ENCODE data around the gene HARBI1.

HARBI1 gene

GRCh38 chr11:46609386-46609785 lies 7.6 kb downstream of the HARBI1 start:
- Histone ChIP-seq H3K4me3 (ENCODE audit: low read depth, low read length) (no peak overlapping the region), H3K23ac (ENCODE audit: low read length) (no peak overlapping the region), H4K12ac (ENCODE audit: low read depth, low read length) (no peak overlapping the region)

DNA sequence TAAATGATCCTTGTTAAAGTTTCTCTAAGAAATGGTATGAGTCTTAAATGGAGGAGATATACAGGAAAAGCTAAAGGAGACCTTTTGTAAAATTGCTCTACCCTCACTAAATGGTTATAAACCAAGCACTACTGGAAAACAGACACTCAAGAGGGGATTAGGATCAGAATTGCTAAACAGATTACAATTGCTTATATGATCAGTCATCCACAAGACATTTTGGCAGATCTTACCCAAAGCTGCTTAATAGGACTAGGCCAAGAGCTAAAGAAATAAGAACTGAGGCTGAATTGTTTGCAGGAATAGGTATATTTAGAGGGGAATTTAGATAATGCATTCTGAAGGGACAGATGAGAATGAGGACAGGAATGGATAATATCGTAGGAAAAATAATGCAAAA lies 9.5 kb downstream of the HARBI1 start:
- peaks cover 0 to 3% of the 10 kb centered on the region in 2 experiments for H3K36me3 ChIP-seq (ENCODE audit: control insufficient read depth in 1 of 2, insufficient read depth in 2 of 2, low read length in 2 of 2)
- no peak overlapping the region for H4K12ac ChIP-seq (ENCODE audit: low read depth, low read length)
- no peak overlapping the region for H4K8ac ChIP-seq (ENCODE audit: low read depth, low read length)
- no peaks in the 10 kb centered on the region for H3K4me1 ChIP-seq (ENCODE audit: control insufficient read depth in 1 of 2, insufficient read depth in 2 of 2, low read length in 2 of 2)
- no peak overlapping the region for H3K9ac ChIP-seq (ENCODE audit: low read length)
- WGBS (ENCODE audit: extremely low coverage, insufficient coverage, insufficient read length) = no CpG with 5 or more reads among the region's 1 CpG
- H2BK5ac ChIP-seq (ENCODE audit: low read depth, low read length, poor library complexity) = no peak overlapping the region
- no peaks in the 10 kb centered on the region for H3K9me3 ChIP-seq (ENCODE audit: insufficient read depth, low read depth, low read length)
- no peak overlapping the region for H3K4me2 ChIP-seq (ENCODE audit: low read length)
- H3K14ac ChIP-seq (ENCODE audit: low read length) = no peak overlapping the region
- H3K79me2 ChIP-seq (ENCODE audit: control insufficient read depth, insufficient read depth, low read length, poor library complexity) = no peaks in the 10 kb centered on the region
- H2AFZ ChIP-seq (ENCODE audit: insufficient read depth, low read length, poor library complexity) = no peak overlapping the region
- H3K4me3 ChIP-seq (ENCODE audit: low read depth, low read length) = no peak overlapping the region
- no peak overlapping the region for H2BK120ac ChIP-seq (ENCODE audit: insufficient read depth, low read length, poor library complexity)
- H3K23ac ChIP-seq (ENCODE audit: low read length) = no peak overlapping the region
- H3K4ac ChIP-seq (ENCODE audit: low read depth, low read length) = no peak overlapping the region
- no peak overlapping the region for H2BK12ac ChIP-seq (ENCODE audit: low read length)
- no peak overlapping the region for H4K91ac ChIP-seq (ENCODE audit: low read depth, low read length)
- H3K79me1 ChIP-seq (ENCODE audit: low read length) = no peaks in the 10 kb centered on the region
- no peaks in the 10 kb centered on the region for H3K27me3 ChIP-seq (ENCODE audit: insufficient read depth, low read length)
- no peak overlapping the region for H3K27ac ChIP-seq (ENCODE audit: low read depth, low read length)
- no peak overlapping the region for H2AK5ac ChIP-seq (ENCODE audit: low read length)
- H3K18ac ChIP-seq (ENCODE audit: low read length) = no peak overlapping the region
- no peak for DNase-seq

More at GRCh38 chr11:46609386-46609785, 7.6 kb downstream of the HARBI1 start:
- no peaks in the 10 kb centered on the region for H3K27me3 ChIP-seq (ENCODE audit: insufficient read depth, low read length)
- H2BK12ac ChIP-seq (ENCODE audit: low read length) = no peak overlapping the region
- H3K36me3 ChIP-seq (ENCODE audit: control insufficient read depth in 1 of 2, insufficient read depth in 2 of 2, low read length in 2 of 2) = peaks cover 0 to 3% of the 10 kb centered on the region in 2 experiments
- no peaks in the 10 kb centered on the region for H3K79me1 ChIP-seq (ENCODE audit: low read length)
- no peak overlapping the region for H4K91ac ChIP-seq (ENCODE audit: low read depth, low read length)
- H3K14ac ChIP-seq (ENCODE audit: low read length) = no peak overlapping the region
- no peak overlapping the region for H2AK5ac ChIP-seq (ENCODE audit: low read length)
- H3K4me2 ChIP-seq (ENCODE audit: low read length) = no peak overlapping the region
- H3K4ac ChIP-seq (ENCODE audit: low read depth, low read length) = no peak overlapping the region
- no peaks in the 10 kb centered on the region for H3K9me3 ChIP-seq (ENCODE audit: insufficient read depth, low read depth, low read length)
- no peak overlapping the region for H3K27ac ChIP-seq (ENCODE audit: low read depth, low read length)
- no peak overlapping the region for H4K8ac ChIP-seq (ENCODE audit: low read depth, low read length)
- no CpG with 5 or more reads among the region's 6 CpGs for WGBS (ENCODE audit: extremely low coverage, insufficient coverage, insufficient read length)
- H2AFZ ChIP-seq (ENCODE audit: insufficient read depth, low read length, poor library complexity) = no peak overlapping the region
- no peak overlapping the region for H3K9ac ChIP-seq (ENCODE audit: low read length)
- no peaks in the 10 kb centered on the region for H3K4me1 ChIP-seq (ENCODE audit: control insufficient read depth in 1 of 2, insufficient read depth in 2 of 2, low read length in 2 of 2)
- H2BK120ac ChIP-seq (ENCODE audit: insufficient read depth, low read length, poor library complexity) = no peak overlapping the region
- H3K79me2 ChIP-seq (ENCODE audit: control insufficient read depth, insufficient read depth, low read length, poor library complexity) = no peaks in the 10 kb centered on the region
- no peak overlapping the region for H2BK5ac ChIP-seq (ENCODE audit: low read depth, low read length, poor library complexity)
- peak; percentile 24 to 57 for DNase-seq
- no peak overlapping the region for H3K18ac ChIP-seq (ENCODE audit: low read length)

- DNase-seq = no peak
- Histone ChIP-seq H3K9ac (ENCODE audit: low read length) (no peak overlapping the region), H2BK120ac (ENCODE audit: insufficient read depth, low read length, poor library complexity) (no peak overlapping the region), H3K4me2 (ENCODE audit: low read length) (no peak overlapping the region), H3K79me2 (ENCODE audit: control insufficient read depth, insufficient read depth, low read length, poor library complexity) (no peaks in the 10 kb centered on the region), H3K4ac (ENCODE audit: low read depth, low read length) (no peak overlapping the region), H3K23ac (ENCODE audit: low read length) (no peak overlapping the region), H3K9me3 (ENCODE audit: insufficient read depth, low read depth, low read length) (no peaks in the 10 kb centered on the region), H3K4me1 (ENCODE audit: control insufficient read depth in 1 of 2, insufficient read depth in 2 of 2, low read length in 2 of 2) (no peaks in the 10 kb centered on the region), H4K12ac (ENCODE audit: low read depth, low read length) (no peak overlapping the region), H3K4me3 (ENCODE audit: low read depth, low read length) (no peak overlapping the region), H2AK5ac (ENCODE audit: low read length) (no peak overlapping the region), H4K91ac (ENCODE audit: low read depth, low read length) (no peak overlapping the region), H2AFZ (ENCODE audit: insufficient read depth, low read length, poor library complexity) (no peak overlapping the region), H3K14ac (ENCODE audit: low read length) (no peak overlapping the region), H2BK12ac (ENCODE audit: low read length) (no peak overlapping the region), H2BK5ac (ENCODE audit: low read depth, low read length, poor library complexity) (no peak overlapping the region), H3K79me1 (ENCODE audit: low read length) (no peaks in the 10 kb centered on the region), H3K18ac (ENCODE audit: low read length) (no peak overlapping the region), H3K27me3 (ENCODE audit: insufficient read depth, low read length) (no peaks in the 10 kb centered on the region), H3K27ac (ENCODE audit: low read depth, low read length) (no peak overlapping the region), H3K36me3 (ENCODE audit: control insufficient read depth in 1 of 2, insufficient read depth in 2 of 2, low read length in 2 of 2) (peaks cover 0 to 3% of the 10 kb centered on the region in 2 experiments), H4K8ac (ENCODE audit: low read depth, low read length) (no peak overlapping the region)
- WGBS (ENCODE audit: extremely low coverage, insufficient coverage, insufficient read length) = no CpG with 5 or more reads among the region's 1 CpG
These were observed 12.2 kb downstream of the HARBI1 start for GRCh38 chr11:46604796-46605195.

DNA sequence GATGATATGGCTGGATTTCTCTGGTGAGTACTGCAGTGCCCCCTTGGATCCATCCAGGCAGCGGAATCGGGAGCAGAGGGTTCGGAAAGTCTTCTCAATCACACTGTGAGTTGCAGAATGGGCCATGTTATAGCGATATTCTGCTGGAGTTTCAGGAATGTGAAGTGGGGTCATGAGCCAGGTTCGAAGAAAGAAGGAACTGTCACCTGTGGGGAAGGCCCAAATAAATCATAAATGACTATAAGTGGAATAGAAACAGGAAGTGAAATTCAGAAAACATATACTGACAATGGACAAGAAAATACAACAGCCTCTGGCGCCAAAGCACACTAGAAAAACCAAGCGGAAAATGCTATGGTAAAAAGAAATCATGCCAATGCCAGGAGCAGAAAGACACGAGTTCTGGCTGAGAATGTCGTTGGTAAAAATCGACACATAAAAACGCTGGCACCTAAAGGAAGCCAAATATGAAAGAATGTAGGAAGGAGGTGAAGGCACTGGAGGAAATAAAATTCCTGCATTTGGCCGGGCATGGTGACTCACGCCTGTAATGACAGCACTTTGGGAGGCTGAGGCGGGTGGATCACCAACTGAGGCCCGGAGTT lies 13.2 kb downstream of the HARBI1 start:
- no peaks in the 10 kb centered on the region for H3K79me1 ChIP-seq (ENCODE audit: low read length)
- H3K27me3 ChIP-seq (ENCODE audit: insufficient read depth, low read length) = no peaks in the 10 kb centered on the region
- H3K4me1 ChIP-seq (ENCODE audit: control insufficient read depth in 1 of 2, insufficient read depth in 2 of 2, low read length in 2 of 2) = no peaks in the 10 kb centered on the region
- WGBS (ENCODE audit: extremely low coverage, insufficient coverage, insufficient read length) = no CpG with 5 or more reads among the region's 15 CpGs
- H3K27ac ChIP-seq (ENCODE audit: low read depth, low read length) = no peak overlapping the region
- no peak overlapping the region for H2AK5ac ChIP-seq (ENCODE audit: low read length)
- peak overlapping the region; percentile 34 for H3K9ac ChIP-seq (ENCODE audit: low read length)
- H3K4ac ChIP-seq (ENCODE audit: low read depth, low read length) = no peak overlapping the region
- no peak overlapping the region for H2AFZ ChIP-seq (ENCODE audit: insufficient read depth, low read length, poor library complexity)
- H2BK5ac ChIP-seq (ENCODE audit: low read depth, low read length, poor library complexity) = no peak overlapping the region
- H3K4me3 ChIP-seq (ENCODE audit: low read depth, low read length) = no peak overlapping the region
- H2BK120ac ChIP-seq (ENCODE audit: insufficient read depth, low read length, poor library complexity) = no peak overlapping the region
- no peaks in the 10 kb centered on the region for H3K9me3 ChIP-seq (ENCODE audit: insufficient read depth, low read depth, low read length)
- no peaks in the 10 kb centered on the region for H3K36me3 ChIP-seq (ENCODE audit: control insufficient read depth in 1 of 2, insufficient read depth in 2 of 2, low read length in 2 of 2)
- no peak overlapping the region for H3K14ac ChIP-seq (ENCODE audit: low read length)
- DNase-seq = no peak
- H4K91ac ChIP-seq (ENCODE audit: low read depth, low read length) = no peak overlapping the region
- H4K12ac ChIP-seq (ENCODE audit: low read depth, low read length) = no peak overlapping the region
- H2BK12ac ChIP-seq (ENCODE audit: low read length) = no peak overlapping the region
- no peak overlapping the region for H4K8ac ChIP-seq (ENCODE audit: low read depth, low read length)
- H3K18ac ChIP-seq (ENCODE audit: low read length) = no peak overlapping the region
- no peak overlapping the region for H3K4me2 ChIP-seq (ENCODE audit: low read length)
- no peak overlapping the region for H3K23ac ChIP-seq (ENCODE audit: low read length)
- H3K79me2 ChIP-seq (ENCODE audit: control insufficient read depth, insufficient read depth, low read length, poor library complexity) = no peaks in the 10 kb centered on the region
